K562 (cell line): ENCODE data around the gene SIGLEC6. TPM values are rescaled to one million over a fixed set of nuclear protein-coding genes. Genes with fewer than 3 reads are reported as not detected.

Experiments used
- CEBPB ChIP-seq: fragments of 450-650 bp; IDR thresholded peaks from 2 replicates; pipeline ENCODE4 v1.6.1; 2016; ENCODE audit warnings: missing genetic modification characterization, missing compliant biosample characterization
- polyA plus RNA-seq, 8 experiments: library from polyadenylated mRNA; depleted of rRNA in 4 of 8; stranded (reverse) in 5 of 8; unstranded in 3 of 8; fragments of >200 nt; fragmentation: Nextera tagmentation in 2 of 8; fragmentation: Illumina TruSeq in 1 of 8; extraction: Ambion mirVana in 2 of 8; extraction: Trizol in 1 of 8; gene quantifications; 2 replicates each; pipeline versions ENCODE4 v1.2.1 to v1.2.3, GENCODE V29; 2011 to 2014; ENCODE audit warnings: inconsistent platforms in 1 of 8, missing spikeins in 1 of 8
- total RNA-seq, 7 experiments: library from RNA; depleted of rRNA in 6 of 7; stranded (reverse); fragments of >200 nt in 6 of 7; fragmentation: Illumina TruSeq in 2 of 7; extraction: Trizol in 2 of 7; gene quantifications; 2 replicates each; pipeline versions ENCODE4 v1.2.1 to v1.2.3, GENCODE V29; 2011 to 2021; ENCODE audit warnings: low replicate concordance in 1 of 7
- TF ChIP-seq, protein P1 (sequence below): fragments of 450-650 bp; IDR thresholded peaks from 2 replicates; pipeline ENCODE4 v1.7.0; 2016; ENCODE audit warnings: borderline replicate concordance
- TF ChIP-seq, protein P2 (sequence below): fragments of 200-800 bp; sonication (Bioruptor generic); IDR thresholded peaks from 2 replicates; pipeline ENCODE4 v1.6.1; 2016; ENCODE audit warnings: missing genetic modification characterization, missing compliant biosample characterization

Gene SIGLEC6
- total and polyA plus RNA-seq, 9 of the 15 experiments (the other 6 are each of a cell fraction or from before 2014, with no cell fraction given): 0.03 to 17.5 (median 0.71) TPM

GRCh38 chr19:51507640-51508058 is 23.8 kb downstream of the SIGLEC6 start (continued):
- TF ChIP-seq, protein P1, sequence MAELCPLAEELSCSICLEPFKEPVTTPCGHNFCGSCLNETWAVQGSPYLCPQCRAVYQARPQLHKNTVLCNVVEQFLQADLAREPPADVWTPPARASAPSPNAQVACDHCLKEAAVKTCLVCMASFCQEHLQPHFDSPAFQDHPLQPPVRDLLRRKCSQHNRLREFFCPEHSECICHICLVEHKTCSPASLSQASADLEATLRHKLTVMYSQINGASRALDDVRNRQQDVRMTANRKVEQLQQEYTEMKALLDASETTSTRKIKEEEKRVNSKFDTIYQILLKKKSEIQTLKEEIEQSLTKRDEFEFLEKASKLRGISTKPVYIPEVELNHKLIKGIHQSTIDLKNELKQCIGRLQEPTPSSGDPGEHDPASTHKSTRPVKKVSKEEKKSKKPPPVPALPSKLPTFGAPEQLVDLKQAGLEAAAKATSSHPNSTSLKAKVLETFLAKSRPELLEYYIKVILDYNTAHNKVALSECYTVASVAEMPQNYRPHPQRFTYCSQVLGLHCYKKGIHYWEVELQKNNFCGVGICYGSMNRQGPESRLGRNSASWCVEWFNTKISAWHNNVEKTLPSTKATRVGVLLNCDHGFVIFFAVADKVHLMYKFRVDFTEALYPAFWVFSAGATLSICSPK: no peak
- TF ChIP-seq, protein P2, sequence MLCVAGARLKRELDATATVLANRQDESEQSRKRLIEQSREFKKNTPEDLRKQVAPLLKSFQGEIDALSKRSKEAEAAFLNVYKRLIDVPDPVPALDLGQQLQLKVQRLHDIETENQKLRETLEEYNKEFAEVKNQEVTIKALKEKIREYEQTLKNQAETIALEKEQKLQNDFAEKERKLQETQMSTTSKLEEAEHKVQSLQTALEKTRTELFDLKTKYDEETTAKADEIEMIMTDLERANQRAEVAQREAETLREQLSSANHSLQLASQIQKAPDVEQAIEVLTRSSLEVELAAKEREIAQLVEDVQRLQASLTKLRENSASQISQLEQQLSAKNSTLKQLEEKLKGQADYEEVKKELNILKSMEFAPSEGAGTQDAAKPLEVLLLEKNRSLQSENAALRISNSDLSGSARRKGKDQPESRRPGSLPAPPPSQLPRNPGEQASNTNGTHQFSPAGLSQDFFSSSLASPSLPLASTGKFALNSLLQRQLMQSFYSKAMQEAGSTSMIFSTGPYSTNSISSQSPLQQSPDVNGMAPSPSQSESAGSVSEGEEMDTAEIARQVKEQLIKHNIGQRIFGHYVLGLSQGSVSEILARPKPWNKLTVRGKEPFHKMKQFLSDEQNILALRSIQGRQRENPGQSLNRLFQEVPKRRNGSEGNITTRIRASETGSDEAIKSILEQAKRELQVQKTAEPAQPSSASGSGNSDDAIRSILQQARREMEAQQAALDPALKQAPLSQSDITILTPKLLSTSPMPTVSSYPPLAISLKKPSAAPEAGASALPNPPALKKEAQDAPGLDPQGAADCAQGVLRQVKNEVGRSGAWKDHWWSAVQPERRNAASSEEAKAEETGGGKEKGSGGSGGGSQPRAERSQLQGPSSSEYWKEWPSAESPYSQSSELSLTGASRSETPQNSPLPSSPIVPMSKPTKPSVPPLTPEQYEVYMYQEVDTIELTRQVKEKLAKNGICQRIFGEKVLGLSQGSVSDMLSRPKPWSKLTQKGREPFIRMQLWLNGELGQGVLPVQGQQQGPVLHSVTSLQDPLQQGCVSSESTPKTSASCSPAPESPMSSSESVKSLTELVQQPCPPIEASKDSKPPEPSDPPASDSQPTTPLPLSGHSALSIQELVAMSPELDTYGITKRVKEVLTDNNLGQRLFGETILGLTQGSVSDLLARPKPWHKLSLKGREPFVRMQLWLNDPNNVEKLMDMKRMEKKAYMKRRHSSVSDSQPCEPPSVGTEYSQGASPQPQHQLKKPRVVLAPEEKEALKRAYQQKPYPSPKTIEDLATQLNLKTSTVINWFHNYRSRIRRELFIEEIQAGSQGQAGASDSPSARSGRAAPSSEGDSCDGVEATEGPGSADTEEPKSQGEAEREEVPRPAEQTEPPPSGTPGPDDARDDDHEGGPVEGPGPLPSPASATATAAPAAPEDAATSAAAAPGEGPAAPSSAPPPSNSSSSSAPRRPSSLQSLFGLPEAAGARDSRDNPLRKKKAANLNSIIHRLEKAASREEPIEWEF (CRISPR knock-in tag): no peak
- peak; percentile 92 for TF ChIP-seq CEBPB
- TF ChIP-seq, all 486 proteins: peak for 53
